H7 (cell line): ENCODE results near the gene SVIP. TPM values are rescaled to one million over a fixed set of nuclear protein-coding genes. Genes with fewer than 3 reads are reported as not detected.

Source experiments
- DNase-seq: peaks from one replicate; pipeline ENCODE4 v3.0.0; 2012
- H3K27me3 ChIP-seq: 2 replicates; pipeline ENCODE4 v1.6.0; 2011; ENCODE audit warnings: mild to moderate bottlenecking, low read length; ENCODE audit not compliant: control insufficient read depth, insufficient read depth
- H3K36me3 ChIP-seq: replicated peaks from 2 replicates; pipeline ENCODE4 v1.5.1; 2011; ENCODE audit warnings: low read length; ENCODE audit not compliant: control insufficient read depth, insufficient read depth
- H3K4me3 ChIP-seq: 2 replicates; pipeline ENCODE4 v1.5.1; 2011; ENCODE audit warnings: low read depth, mild to moderate bottlenecking, control low read depth, low read length, moderate library complexity; ENCODE audit not compliant: insufficient read depth
- total RNA-seq: library from RNA; depleted of rRNA; stranded (reverse); fragments of >200 nt; shearing (Covaris generic); gene quantifications from 2 replicates; pipeline ENCODE4 v1.2.3, GENCODE V29; 2014; rRNA removed

SVIP gene
- total RNA-seq, 1 experiment from 2014 or later, result 1.8 TPM

GRCh38 chr11:22778642-22779041 is 51.0 kb downstream of the SVIP start:
- Histone ChIP-seq H3K27me3 (no peaks in the 10 kb centered on the region), H3K4me3 (no peak overlapping the region), H3K36me3 (no peaks in the 10 kb centered on the region)
- no peak for DNase-seq

GRCh38 chr11:22775248-22775647 is 54.4 kb downstream of the SVIP start:
- no peaks in the 10 kb centered on the region for H3K36me3 ChIP-seq
- H3K4me3 ChIP-seq, result no peak overlapping the region
- H3K27me3 ChIP-seq, result no peaks in the 10 kb centered on the region
- DNase-seq, result no peak

- H3K4me3 ChIP-seq, result no peak overlapping the region
- H3K36me3 ChIP-seq, result no peaks in the 10 kb centered on the region
- H3K27me3 ChIP-seq, result no peaks in the 10 kb centered on the region
- no peak for DNase-seq
These were observed 54.9 kb downstream of the SVIP start for GRCh38 chr11:22774716-22775115.

- DNase-seq, result no peak
- H3K36me3 ChIP-seq, result no peaks in the 10 kb centered on the region
- no peak overlapping the region for H3K4me3 ChIP-seq
- H3K27me3 ChIP-seq, result no peaks in the 10 kb centered on the region
These were observed 60.5 kb downstream of the SVIP start for GRCh38 chr11:22769081-22769480.

Other genes with a start within 250 kb of the SVIP start
- gene FANCF, start 204.0 kb downstream of the SVIP start, total RNA-seq, result 34.7 and 37.3 TPM in 2 replicates
- gene GAS2, start 163.2 kb downstream of the SVIP start, total RNA-seq, result 1.7 and 2.0 TPM in 2 replicates
- gene CCDC179, start 30.7 kb upstream of the SVIP start, total RNA-seq, result not detected in 2 replicates